NCI-H1105 treated with DMSO at 0.1 percent for 48 hours (cell line): ENCODE measurements around the gene MYO1E.
A peak's percentile ranks its signal among the peaks of the same experiment; 100 is the strongest.

ENCODE experiments used
- DNase-seq: peaks from one replicate; lab custom pipeline; 2025; lab: John Stamatoyannopoulos, UW

MYO1E gene

DNA sequence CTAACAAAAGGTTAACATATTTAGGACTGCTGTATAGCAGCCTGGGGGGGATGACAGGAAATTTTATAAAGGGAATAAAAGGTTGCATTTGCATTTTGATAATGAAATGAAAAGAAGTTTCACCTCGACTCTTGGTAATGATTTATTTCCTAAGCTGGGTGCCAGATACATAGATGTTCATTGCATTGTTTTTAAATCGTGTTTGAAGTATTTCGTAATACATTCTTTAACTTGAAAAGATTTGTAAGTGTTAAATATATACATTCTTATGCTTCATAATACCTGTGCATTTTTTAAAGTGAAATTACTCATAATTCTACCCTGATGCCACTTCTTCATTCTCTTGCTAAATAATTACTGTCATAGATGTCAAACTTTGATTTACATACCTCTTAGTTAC lies 143.2 kb downstream of the MYO1E start:
- DNase-seq: no peak

GRCh38 chr15:59229015-59229414 lies 143.7 kb downstream of the MYO1E start:
- DNase-seq: no peak

GRCh38 chr15:59227021-59227420 lies 145.7 kb downstream of the MYO1E start:
- no peak for DNase-seq

- DNase-seq: no peak
Observed at GRCh38 chr15:59224474-59224873, 148.2 kb downstream of the MYO1E start.

DNA sequence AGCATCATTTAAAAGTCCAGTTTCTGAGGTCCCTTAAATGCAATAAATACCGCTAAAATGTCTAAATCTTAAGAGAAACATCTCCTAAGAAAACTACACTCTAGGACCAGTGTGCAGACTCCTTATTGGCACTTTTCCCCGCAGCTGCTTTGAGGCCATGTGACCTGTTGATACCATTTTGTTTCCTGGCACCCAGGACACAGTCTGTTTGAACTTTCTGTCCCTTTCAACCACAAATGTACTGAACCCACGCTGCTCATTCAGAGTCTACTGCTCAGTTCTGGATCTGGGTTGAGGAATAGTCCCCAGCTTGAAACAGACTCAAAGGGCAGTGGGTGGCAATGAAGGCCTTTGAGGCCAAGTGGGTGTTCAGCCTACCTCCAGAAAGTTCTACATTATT lies 148.9 kb downstream of the MYO1E start:
- no peak for DNase-seq

DNA sequence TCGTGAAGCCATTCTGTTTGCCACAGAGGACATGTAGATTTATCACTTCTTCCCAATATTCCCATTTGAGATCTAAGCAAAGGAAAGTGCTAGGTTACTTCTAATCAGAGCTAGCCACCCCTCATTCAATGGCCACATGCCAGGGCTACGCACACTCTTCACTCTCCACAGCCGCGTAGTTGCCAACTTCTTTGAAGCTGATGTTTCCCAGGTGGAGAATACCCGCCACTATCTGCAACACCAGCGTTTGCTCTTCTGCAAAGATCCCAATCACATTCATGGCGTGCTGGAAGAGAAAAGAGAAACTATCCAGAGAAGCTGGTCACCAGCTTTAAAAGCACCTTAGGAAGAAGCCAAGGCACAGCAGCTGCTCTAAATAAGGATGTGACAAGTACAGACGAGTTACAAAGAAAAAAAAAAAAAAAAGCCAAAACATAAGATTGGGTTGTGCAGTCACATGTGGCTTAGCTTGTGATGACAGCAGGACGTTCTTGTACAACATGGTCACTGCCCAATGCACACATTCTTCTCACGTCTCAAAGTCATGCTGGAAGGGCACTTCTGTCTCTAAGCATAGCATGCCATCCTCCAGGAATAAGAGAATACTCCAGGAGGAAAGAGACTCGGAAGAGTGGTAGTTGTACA lies 149.6 kb downstream of the MYO1E start:
- peak; percentile 42 for DNase-seq

DNA sequence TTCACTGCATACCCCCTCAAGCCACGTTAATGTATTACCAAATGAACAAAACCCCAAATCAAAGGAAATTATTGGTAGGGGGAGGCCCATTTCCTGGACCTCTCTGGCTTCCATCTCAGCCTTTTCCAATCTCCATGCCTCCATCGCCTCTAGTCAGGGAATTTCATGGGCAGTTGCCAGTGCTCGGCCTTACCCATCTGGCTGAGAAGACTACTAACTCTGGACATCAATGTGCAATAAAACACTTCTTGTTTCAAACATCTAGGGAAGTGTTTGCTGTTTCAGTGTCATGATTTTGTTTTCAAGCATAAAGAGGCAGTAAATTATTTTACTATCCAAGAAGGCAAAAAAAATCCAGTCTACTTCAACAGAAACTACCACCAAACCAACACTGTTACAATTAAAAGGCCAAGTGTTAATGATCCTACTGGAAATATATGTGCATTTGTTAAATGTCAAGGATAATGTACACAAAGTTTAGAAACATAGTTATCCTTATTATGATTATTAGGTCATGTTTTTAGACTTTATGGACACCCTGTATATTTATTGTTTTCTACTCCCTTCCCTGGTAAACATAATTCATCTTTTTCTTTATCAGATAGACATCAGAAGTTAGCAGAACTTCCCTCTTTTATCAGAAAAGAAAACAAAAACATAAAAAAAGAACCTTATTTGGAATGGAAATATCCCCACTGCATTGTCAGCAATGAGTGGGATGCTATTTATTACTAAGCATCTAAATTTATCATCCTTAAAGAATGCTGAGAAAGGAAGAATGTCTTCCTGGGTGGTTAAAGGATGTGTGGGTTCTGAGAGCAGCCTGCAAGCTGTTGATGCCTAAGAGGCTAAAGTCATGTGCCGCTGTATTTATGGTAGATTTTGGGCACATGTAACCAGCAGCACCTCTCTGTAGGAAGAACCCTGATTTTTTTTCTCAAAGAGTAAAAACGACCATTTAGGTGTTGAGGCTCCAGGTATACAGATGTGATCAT lies 150.9 kb downstream of the MYO1E start:
- no peak for DNase-seq

DNA sequence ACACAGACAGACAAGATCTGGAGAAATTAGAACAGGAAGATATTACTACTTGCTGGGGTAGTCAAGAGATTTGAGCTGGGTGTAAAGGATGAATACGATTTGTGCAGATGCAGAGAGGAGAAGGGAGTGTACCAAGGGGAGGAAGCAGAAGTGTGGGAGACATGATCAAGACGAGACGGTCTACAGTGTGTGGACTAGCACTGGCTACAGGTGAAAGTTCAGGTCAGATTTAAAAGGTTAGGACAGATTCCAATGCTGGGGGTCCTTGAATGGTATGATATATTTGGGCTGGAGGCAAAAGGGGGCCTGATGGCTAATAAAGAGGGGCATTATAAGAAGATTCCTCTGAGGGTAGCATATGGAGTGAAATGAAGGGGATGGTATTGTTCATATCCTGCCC lies 154.0 kb downstream of the MYO1E start:
- no peak for DNase-seq

DNA sequence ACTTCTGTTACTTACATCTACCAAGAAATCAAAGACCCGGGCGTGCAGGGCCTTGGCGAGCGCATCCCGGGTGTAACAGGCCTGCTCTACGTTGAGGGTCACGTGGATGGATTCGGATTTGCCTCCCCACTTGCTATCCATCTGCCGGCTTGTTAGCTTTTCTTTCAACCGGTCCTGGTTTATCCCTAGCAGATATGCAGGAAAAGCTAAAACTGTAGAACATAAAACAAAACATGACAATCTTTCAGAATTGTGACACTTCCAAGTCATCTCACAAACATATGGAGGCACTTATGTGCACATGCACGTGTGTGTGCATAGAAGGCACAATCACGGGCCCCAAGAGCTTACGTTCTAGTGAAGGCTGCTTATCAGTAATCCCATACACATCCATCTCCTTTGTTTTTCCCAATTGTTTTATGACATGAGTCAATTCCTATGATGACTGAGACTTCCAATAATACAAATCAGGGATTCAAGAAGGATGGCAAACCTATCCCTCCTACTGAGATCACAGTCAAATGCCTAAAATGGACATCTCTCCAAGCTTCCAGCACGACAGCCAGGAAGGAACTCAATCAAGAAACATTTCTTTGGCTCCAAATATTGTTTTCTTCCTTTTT lies 154.7 kb downstream of the MYO1E start:
- DNase-seq: no peak

GRCh38 chr15:59216911-59217310 lies 155.8 kb downstream of the MYO1E start:
- no peak for DNase-seq

DNA sequence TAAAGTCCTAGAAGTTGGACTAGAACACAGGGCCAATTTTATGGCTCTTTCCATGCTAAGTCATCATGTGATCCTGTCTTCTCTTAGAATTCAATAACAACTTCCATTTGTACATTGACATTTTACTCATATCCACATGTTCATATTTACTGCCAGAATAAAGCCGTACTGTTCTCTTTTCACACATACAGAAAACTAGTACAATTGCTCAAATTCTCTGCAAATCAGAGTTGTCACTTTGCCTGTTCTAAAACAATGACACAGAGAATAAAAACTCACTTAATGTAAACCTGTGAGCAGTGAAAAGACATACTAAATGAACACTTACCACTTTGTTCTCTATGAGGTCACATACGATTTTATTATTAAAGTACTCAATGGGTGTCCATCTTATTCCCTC lies 162.5 kb downstream of the MYO1E start:
- no peak for DNase-seq

DNA sequence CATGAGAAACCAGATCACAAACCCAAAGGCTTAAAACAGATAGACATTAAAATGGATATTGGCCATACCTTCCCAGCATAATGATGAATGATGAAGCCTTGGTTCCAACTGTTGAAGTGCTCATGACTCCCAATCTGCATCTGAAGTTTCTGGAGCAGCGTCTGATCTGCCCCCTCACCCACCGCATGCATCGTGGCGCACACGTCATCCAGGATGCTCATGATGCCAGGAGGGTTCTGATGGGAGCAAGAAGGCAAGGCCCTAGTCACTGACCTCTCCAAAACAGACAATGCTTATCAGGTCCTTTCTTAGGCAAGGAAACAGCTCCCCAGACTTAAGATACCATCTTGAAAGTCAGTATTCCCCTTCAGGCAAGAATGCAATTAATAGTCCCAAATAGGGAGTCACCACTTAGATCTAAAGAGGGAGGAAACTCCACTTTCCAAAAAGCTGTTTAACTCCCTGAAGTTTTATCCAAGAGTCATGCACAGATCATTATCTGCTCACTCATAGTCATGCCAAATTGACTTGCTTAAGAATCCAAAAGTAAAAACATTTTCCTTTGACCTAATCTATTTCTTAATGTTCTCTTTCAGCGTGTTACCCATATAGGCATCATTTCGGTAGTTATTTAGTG lies 163.9 kb downstream of the MYO1E start:
- DNase-seq: no peak

DNA sequence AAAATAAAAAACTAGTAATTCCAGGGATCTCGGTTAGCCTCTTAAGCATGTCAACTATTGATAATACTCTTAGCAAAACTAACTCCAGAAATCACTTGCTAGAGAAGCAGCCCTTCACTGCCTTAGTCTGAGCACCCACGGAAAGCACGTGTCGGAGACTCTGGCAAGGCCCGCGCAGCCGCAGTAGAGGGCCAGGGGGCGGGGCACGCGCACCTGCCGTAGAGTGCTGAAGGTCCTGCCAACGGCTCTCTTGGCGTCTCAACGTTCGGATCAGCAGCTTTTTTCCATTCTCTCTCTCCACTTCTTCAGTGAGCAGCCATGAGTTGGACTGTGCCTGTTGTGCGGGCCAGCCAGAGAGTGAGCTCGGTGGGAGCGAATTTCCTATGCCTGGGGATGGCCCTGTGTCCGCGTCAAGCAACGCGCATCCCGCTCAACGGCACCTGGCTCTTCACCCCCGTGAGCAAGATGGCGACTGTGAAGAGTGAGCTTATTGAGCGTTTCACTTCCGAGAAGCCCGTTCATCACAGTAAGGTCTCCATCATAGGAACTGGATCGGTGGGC lies 166.0 kb downstream of the MYO1E start, which contains the start of gene LDHAL6B:
TSS of gene LDHAL6B (plus strand) at position 221 of the 561 bp plus-strand sequence. CDS start at position 319, 98 bp downstream.
- no peak for DNase-seq

DNA sequence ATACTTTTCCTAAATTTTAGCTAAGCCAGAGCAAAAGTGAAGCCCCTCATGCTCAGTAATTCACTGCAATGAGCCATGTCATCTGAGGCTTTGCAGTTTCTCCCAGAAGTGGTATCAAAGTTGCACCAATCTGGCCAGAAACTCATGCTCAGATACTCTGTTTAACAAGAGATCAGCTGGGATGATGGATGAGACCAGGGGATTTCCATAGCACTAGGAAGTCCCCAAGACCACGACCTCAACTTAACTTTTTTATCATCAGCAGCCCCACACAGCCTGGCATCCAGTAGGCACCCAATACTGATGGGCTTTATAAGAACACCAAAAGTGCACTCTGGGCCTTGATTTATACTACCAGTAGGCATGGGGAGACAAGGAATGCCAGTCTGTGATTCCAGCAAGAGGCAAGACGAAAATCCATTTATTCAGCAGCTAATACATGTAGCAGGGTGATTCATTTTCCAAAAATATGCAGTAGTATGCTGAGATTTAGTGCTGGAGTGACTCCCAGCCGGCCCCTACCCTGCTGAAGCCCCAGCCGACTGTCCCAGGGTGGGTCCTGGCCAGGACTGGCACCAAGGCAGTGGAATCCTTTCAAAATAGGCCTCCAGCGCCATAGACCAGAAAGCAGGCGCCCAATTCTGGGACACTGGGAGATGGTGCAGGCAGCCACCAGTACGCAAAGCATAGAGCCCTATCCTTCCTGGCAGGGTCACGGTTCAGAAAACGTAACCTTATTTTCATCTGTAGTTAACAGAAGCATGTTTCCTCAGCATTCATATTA lies 166.6 kb downstream of the MYO1E start:
- no peak for DNase-seq

- no peak for DNase-seq
Observed at GRCh38 chr15:59203657-59204056, 169.0 kb downstream of the MYO1E start.

GRCh38 chr15:59203008-59203407 lies 169.7 kb downstream of the MYO1E start:
- no peak for DNase-seq

DNA sequence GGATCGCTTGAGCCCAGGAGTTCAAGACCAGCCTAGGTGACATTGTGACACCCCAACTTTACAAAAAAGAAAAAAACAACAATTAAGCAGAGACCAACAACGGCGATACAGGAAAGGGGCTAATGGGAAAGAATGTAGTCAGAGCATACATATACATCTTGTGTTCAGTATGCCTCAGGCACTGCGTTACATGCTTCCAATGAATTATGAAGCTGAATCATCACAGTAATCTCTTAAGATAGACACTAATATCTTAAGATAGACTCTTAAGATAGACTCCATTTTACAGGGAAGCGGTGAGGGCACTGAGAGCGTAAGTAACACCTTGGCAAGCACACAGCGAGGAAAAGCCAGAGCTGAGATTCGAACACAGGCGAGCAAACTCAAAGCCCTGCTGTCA lies 172.1 kb downstream of the MYO1E start:
- DNase-seq: no peak

GRCh38 chr15:59199626-59200465 lies 172.8 kb downstream of the MYO1E start:
- DNase-seq: no peak

GRCh38 chr15:59197454-59197853 lies 175.2 kb downstream of the MYO1E start:
- DNase-seq: no peak

DNA sequence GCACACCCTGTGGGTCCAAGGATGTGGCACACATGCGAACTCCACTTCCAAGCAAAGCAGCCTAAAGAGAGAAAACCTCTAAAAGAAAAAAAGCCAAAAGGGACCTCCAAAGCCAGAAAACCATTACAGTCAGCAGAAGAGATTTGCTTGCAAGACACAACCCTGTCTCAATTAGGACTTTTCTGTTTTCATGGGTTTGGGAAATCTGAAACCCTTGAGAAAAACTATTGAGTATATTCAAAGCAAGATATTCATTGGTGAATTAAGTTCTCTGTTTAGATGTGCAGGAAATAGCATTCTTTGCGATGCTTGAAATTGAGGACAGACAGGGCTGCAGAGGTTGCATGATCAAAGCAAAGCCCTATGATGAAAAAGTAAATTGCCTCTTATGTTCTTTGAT lies 176.3 kb downstream of the MYO1E start:
- DNase-seq: no peak
